Psoas muscle (tissue), 8 donors: ENCODE measurements around the gene KMT2B. TPM values are rescaled to one million over a fixed set of nuclear protein-coding genes. Genes with fewer than 3 reads are reported as not detected.

Source experiments
- ATAC-seq, 4 donors: fragments of 200-7000 bp; cut with Tn5 transposase; one replicate each; pipeline ENCODE4 v1.9.1; 2020; ENCODE audit warnings: moderate library complexity in 3 of 4, mild to moderate bottlenecking in 2 of 4
- DNase-seq, 2 donors: peaks; one replicate each; pipeline ENCODE4 v3.0.0-alpha.2; 2020
- H3K27ac ChIP-seq: fragments of 200-600 bp; one replicate; pipeline ENCODE4 v1.8.0; 2022
- H3K27me3 ChIP-seq, 3 donors: fragments of 200-600 bp in 1 of 3; one replicate each; pipeline versions ENCODE4 v1.6.1 to v1.8.0; 2013 to 2022; ENCODE audit warnings: low read length in 2 of 3, mild to moderate bottlenecking in 2 of 3, moderate library complexity in 1 of 3; ENCODE audit not compliant: insufficient read depth in 3 of 3
- H3K36me3 ChIP-seq, 2 donors: fragments of 200-600 bp in 1 of 2; one replicate each; pipeline versions ENCODE4 v1.6.1 to v1.8.0; 2013 to 2022; ENCODE audit warnings: low read depth in 1 of 2, mild to moderate bottlenecking in 1 of 2, moderate library complexity in 1 of 2; ENCODE audit not compliant: insufficient read depth in 1 of 2
- H3K4me1 ChIP-seq: fragments of 200-600 bp; one replicate; pipeline ENCODE4 v1.8.0; 2022
- H3K4me3 ChIP-seq: fragments of 200-600 bp; one replicate; pipeline ENCODE4 v1.8.0; 2022; ENCODE audit warnings: mild to moderate bottlenecking
- H3K9me3 ChIP-seq: fragments of 200-600 bp; one replicate; pipeline ENCODE4 v1.8.0; 2022
- WGBS, 3 donors: extraction: QIAGEN DNeasy Blood & Tissue Kit; methylation state at CpG; one replicate each; pipeline versions ENCODE4 v1.1.6 to v1.1.7; 2013; 5-methylcytosine and 5-hydroxymethylcytosine counted together
- intact Hi-C, 2 donors: fragments of 100-400 bp; cut with DNase I; formaldehyde crosslinking; loops; one replicate each; pipeline versions ENCODE4 v1.11.0 to v1.14.2; 2022
- polyA plus RNA-seq, 3 donors: library from polyadenylated mRNA; stranded (reverse); fragments of 200-250 nt; gene quantifications; one replicate each; pipeline ENCODE4 v1.2.3, GENCODE V29; 2013
- total RNA-seq, 4 donors: library from RNA; stranded (reverse); fragmentation: NEBNext Ultra II Directional in 2 of 4; extraction: Animal tissue kit (Norgen Biotek cat#: 25700) in 2 of 4; gene quantifications; one replicate each; pipeline versions ENCODE4 v1.2.1 to v1.2.4, GENCODE V29; 2021 to 2023
- TF ChIP-seq, protein P1 (sequence below): fragments of 200-600 bp; IDR thresholded peaks from one replicate; pipeline ENCODE4 v1.8.0; 2022; ENCODE audit warnings: antibody characterized with exemption
- donor health status: healthy with polysubstance abuse.
- donor health status: DM: no; HTN: no; CAD: no; lungs with moderate emphysema.
- donor health status: Bipolar disorder and iron deficiency.
- donor health status: healthy.
- donor health status: DM: yes; HTN: yes; CAD: no.
- donor health status: DM: no; HTN: no; CAD: no.
- donor health status: DM: no; HTN: no; CAD: no.
- donor health status: DM: yes; HTN: yes; CAD: no.

KMT2B gene
- total and polyA plus RNA-seq, 7 donors, result 13.4 to 29.0 (median 20.0) TPM

DNA sequence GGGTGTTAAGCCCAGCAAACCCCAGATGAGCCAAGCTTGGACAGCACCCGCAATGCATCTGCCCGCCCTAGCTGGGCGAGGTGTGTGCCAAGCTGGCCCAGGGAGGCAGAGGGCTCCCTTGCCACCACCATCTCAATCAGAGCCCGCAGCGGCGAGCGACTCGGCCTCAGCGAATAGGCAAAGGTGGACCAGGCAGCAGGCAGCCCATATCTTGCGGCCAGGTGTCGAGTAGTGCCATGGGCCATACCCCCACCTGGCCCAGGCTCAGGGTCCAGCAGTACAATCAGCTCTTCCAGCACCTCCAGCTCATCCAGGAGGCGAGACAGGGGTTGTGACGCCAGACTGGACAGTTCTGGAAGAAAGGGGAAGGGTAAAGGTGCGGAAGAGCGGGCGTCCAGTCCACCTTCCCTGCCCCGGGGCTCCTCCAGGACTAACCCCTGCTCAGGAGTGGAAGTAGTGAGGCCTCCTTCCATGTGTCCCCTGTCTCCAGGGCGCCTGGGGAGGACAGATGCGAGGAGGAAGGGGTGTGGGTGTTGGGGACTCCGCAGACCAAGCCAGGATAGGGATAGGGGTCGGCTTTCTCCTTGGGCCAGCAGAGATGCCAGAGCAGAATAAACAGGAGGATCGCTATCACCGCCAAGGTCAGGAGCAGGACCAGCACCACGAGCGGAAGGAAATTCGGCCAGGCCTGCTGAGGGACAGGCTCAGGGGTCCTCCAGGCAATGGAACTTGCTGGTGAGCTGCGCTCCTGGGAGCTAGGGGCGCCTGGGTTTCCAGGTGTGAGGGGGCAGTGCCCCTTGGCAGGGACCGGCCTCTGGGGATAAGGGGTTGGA lies 21.7 kb downstream of the KMT2B start:
- DNase-seq, result no peak
- TF ChIP-seq, protein P1, sequence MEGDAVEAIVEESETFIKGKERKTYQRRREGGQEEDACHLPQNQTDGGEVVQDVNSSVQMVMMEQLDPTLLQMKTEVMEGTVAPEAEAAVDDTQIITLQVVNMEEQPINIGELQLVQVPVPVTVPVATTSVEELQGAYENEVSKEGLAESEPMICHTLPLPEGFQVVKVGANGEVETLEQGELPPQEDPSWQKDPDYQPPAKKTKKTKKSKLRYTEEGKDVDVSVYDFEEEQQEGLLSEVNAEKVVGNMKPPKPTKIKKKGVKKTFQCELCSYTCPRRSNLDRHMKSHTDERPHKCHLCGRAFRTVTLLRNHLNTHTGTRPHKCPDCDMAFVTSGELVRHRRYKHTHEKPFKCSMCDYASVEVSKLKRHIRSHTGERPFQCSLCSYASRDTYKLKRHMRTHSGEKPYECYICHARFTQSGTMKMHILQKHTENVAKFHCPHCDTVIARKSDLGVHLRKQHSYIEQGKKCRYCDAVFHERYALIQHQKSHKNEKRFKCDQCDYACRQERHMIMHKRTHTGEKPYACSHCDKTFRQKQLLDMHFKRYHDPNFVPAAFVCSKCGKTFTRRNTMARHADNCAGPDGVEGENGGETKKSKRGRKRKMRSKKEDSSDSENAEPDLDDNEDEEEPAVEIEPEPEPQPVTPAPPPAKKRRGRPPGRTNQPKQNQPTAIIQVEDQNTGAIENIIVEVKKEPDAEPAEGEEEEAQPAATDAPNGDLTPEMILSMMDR, result no peak
- Histone ChIP-seq H3K36me3 (peaks cover 0 to 75% of the 10 kb centered on the region in 2 donors), H3K27ac (peak overlapping the region; percentile 69), H3K4me3 (peak overlapping the region; percentile 71), H3K9me3 (no peaks in the 10 kb centered on the region), H3K27me3 (no peaks in the 10 kb centered on the region), H3K4me1 (peaks cover 19% of the 10 kb centered on the region)
- 65 to 66% (median 66%) methylated on average over 24 to 29 of the region's 29 CpGs for WGBS, 3 donors
- intact Hi-C loops, result loop anchor here in 1 of 2 donors (2.0 kb wide), 1 partner anchor 15 kb away; no protein-coding TSS in a partner anchor
- ATAC-seq, result no peak

DNA sequence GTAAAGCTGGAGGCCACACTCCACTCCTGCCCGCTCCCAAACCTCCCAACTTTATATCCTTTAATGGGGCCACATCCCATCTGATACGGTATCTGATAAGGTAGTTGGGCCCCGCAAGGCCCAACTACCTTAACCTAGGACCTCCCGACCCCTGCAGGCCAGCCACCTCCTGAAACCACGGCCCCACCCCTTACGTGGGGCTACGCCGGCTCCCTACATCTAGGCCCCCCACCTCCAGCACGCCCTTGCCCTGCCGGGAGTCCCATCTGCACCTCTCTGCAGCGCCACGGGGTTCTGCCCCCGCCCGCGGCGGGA lies 22.3 kb downstream of the KMT2B start:
- peak overlapping the region; percentile 69 for H3K27ac ChIP-seq
- no peaks in the 10 kb centered on the region for H3K27me3 ChIP-seq
- intact Hi-C loops, result no loop called here
- 2 to 6% (median 4%) methylated on average over 16 of the region's 16 CpGs for WGBS, 3 donors
- no peak for ATAC-seq
- peaks cover 0 to 69% of the 10 kb centered on the region in 2 donors for H3K36me3 ChIP-seq
- peak overlapping the region; percentile 71 for H3K4me3 ChIP-seq
- DNase-seq, result no peak
- H3K9me3 ChIP-seq, result no peaks in the 10 kb centered on the region
- TF ChIP-seq, protein P1, result no peak
- peaks cover 19% of the 10 kb centered on the region for H3K4me1 ChIP-seq

DNA sequence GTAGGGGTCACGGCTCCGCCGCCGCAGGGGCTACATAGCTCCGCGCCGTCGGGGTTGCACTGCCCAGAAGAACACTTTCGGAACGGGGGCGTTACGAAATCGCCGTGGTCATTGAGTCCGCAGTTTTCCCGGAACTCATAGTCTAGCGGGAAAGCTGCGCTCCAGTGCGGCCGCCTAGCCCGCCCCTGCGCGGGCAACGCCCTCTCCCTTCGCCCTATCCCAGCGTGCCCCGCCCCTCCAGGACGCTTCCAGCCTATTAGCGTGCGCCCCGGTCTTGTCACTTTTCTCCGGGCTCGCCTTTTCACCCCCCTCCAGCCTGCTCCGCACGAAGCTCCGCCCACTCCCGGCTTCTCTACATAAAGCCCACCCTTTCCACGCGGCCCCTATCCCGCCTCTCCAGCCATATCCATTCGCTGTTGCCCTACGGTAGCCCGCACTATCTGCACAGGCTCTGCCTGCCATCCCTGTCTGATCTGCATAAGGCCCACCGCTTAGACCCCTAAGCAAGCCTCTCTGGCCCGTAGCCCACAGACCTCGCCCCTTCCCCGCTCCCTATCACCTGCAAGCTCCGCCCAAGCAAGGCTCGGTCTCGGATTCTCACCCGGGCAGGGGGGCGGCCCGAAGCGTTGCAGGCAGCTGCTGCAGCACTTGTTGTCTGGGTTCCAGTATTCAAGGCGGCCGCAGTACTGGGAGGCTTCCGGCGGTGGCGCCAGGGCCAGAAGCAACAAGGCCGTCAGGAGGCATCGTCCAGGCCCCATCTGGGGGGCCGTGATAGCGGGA lies 22.8 kb downstream of the KMT2B start:
- H3K9me3 ChIP-seq, result no peaks in the 10 kb centered on the region
- peaks cover 0 to 64% of the 10 kb centered on the region in 2 donors for H3K36me3 ChIP-seq
- intact Hi-C loops, result no loop called here
- TF ChIP-seq, protein P1, result no peak
- ATAC-seq (peak; percentile 79 to 83 (median 82)), DNase-seq (peak; percentile 99)
- peak overlapping the region; percentile 73 for H3K27ac ChIP-seq
- 0% methylated on average over 63 of the region's 63 CpGs for WGBS, 3 donors
- no peaks in the 10 kb centered on the region for H3K27me3 ChIP-seq
- H3K4me3 ChIP-seq, result peak overlapping the region; percentile 71
- H3K4me1 ChIP-seq, result peaks cover 19% of the 10 kb centered on the region

DNA sequence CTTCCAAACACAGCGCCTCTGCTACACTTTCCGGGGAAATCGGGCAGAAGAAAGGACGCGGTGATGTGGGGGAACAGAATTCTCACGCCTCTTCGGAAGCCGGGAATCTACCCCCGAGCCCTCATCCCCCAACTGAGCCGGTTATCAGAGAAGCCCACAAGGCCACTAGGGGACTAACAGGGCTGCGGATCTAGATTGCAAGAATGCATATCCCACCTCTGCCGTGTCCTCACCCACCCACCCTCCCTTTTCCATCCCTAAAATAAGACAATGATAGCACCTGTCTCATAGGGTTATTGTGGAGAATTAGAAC lies 23.4 kb downstream of the KMT2B start:
- 4 to 10% (median 9%) methylated on average over 12 of the region's 12 CpGs for WGBS, 3 donors
- ATAC-seq, result no peak
- Histone ChIP-seq H3K27ac (peak overlapping the region; percentile 73), H3K4me3 (peak overlapping the region; percentile 71), H3K9me3 (no peaks in the 10 kb centered on the region), H3K4me1 (peaks cover 23% of the 10 kb centered on the region), H3K27me3 (no peaks in the 10 kb centered on the region), H3K36me3 (peaks cover 0 to 58% of the 10 kb centered on the region in 2 donors)
- intact Hi-C loops, result no loop called here
- TF ChIP-seq, protein P1, result no peak
- DNase-seq, result no peak
